Upper lobe of left lung (tissue), 6 donors: ENCODE data around the gene CAMK2B. TPM values are rescaled to one million over a fixed set of nuclear protein-coding genes. Genes with fewer than 3 reads are reported as not detected.

Experiments used
- ATAC-seq, 2 donors: fragments of 200-7000 bp; cut with Tn5 transposase; one replicate each; pipeline ENCODE4 v1.9.1; 2022; ENCODE audit warnings: mild to moderate bottlenecking in 2 of 2, moderate library complexity in 2 of 2; ENCODE audit not compliant: low FRiP score in 2 of 2
- DNase-seq, 2 donors: peaks; one replicate each; pipeline ENCODE4 v3.0.0-alpha.2; 2019 to 2020
- H3K27ac ChIP-seq, 4 donors: fragments of 200-600 bp; sonication (generic); one replicate each; pipeline ENCODE4 v1.5.1; 2016 to 2019
- H3K27me3 ChIP-seq, 4 donors: fragments of 200-600 bp; sonication (generic); one replicate each; pipeline ENCODE4 v1.5.1; 2017 to 2019
- H3K36me3 ChIP-seq, 4 donors: fragments of 200-600 bp; sonication (generic); one replicate each; pipeline ENCODE4 v1.5.1; 2016 to 2019
- H3K4me1 ChIP-seq, 4 donors: fragments of 200-600 bp; sonication (generic); one replicate each; pipeline ENCODE4 v1.5.1; 2018 to 2019
- H3K4me3 ChIP-seq, 4 donors: fragments of 200-600 bp; sonication (generic); one replicate each; pipeline ENCODE4 v1.5.1; 2017 to 2019; ENCODE audit warnings: mild to moderate bottlenecking in 2 of 4, moderate library complexity in 1 of 4
- H3K9me3 ChIP-seq, 4 donors: fragments of 200-600 bp; sonication (generic); one replicate each; pipeline ENCODE4 v1.5.1; 2018 to 2019
- EP300 ChIP-seq, 4 donors: sonication (generic); formaldehyde crosslinking; IDR thresholded peaks; one replicate each; pipeline ENCODE4 v1.5.1; 2017; ENCODE audit warnings: antibody characterized with exemption in 4 of 4, control low read depth in 2 of 4
- POLR2A ChIP-seq, 4 donors: fragments of 450-650 bp; IDR thresholded peaks; one replicate each; pipeline ENCODE4 v1.5.1; 2016 to 2017; ENCODE audit warnings: antibody characterized with exemption in 4 of 4, mild to moderate bottlenecking in 2 of 4
- POLR2AphosphoS5 ChIP-seq, 2 donors: sonication (generic); formaldehyde crosslinking; IDR thresholded peaks; one replicate each; pipeline ENCODE4 v1.5.1; 2017; ENCODE audit warnings: antibody characterized with exemption in 2 of 2
- WGBS, 2 donors: methylation state at CpG; one replicate each; pipeline ENCODE4 v1.1.5; 2017 to 2018; 5-methylcytosine and 5-hydroxymethylcytosine counted together
- total RNA-seq, 6 donors: library from RNA; depleted of rRNA in 4 of 6; stranded (reverse); fragments of >200 nt in 4 of 6; gene quantifications; one replicate each; pipeline versions ENCODE4 v1.1.0 to v1.2.1, GENCODE V29; 2016 to 2021
- TF ChIP-seq, protein P1 (sequence below), 6 experiments: fragments of 450-650 bp in 4 of 6; fragments of 200-600 bp in 2 of 6; sonication (generic) in 2 of 6; IDR thresholded peaks; one replicate each; pipeline ENCODE4 v1.5.1; 2016 to 2019; ENCODE audit warnings: antibody characterized with exemption in 6 of 6
- donor health status: DM: no; HTN: no; CAD: no; lungs with moderate emphysema.
- donor health status: DM: no; HTN: yes; CAD: no; lungs with severe emphysema.

CAMK2B gene
- total RNA-seq, 6 donors from 2014 or later: 0.09 to 1.8 (median 0.27) TPM; not detected in 3

DNA sequence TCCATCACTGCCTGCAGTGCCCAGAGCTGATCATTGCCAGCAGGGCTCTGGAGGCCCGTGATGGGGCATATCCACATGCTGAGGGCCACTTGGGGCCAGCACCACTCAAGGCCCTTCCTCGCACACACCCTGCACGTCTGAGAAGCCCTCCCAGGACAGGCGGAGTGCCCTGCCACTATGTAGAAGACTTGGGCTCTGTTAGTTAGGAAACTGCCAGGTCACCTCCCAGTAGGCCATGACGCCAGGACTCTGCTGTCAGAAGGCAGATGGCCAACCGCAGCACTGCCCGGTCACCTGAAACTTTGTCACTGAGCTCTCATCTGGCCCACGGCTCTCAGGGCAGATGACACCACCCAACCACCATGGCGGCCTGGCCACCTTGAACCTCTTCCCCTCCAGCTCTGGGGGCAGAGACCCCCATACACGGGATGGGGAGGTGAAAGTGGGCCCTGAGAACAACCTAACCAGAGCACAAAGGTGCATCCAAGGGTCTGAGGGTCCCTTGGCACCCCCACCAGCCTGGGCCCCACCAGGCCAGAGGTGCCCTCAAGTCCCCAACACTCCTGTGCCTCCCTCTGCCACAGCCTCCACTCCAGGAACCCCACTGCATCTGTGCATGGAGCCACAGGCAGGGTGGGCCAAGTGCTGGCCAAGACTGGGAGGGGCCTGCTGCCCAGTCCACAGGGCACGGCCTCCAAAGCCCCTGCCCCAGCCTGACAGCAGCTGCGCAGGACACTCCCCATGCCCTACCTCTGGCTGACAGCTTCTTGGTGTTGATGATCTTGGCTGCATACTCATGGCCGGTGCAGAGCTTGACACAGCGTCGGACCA, 41.8 kb downstream of the CAMK2B start:
- Histone ChIP-seq H3K4me1 (no peaks in the 10 kb centered on the region), H3K9me3 (no peaks in the 10 kb centered on the region), H3K4me3 (no peak overlapping the region), H3K27me3 (peaks cover 0 to 1% (median 0%) of the 10 kb centered on the region in 4 donors), H3K36me3 (no peaks in the 10 kb centered on the region), H3K27ac (no peak overlapping the region)
- peak in 1 of 2 donors; percentile 7 for ATAC-seq
- peak; percentile 15 to 60 for DNase-seq
- WGBS, 2 donors: 89 to 91% methylated on average over 8 to 13 of the region's 15 CpGs
- TF ChIP-seq POLR2A (IDR thresholded peaks at IDR 0.05) (no peak), EP300 (IDR thresholded peaks at IDR 0.05) (no peak), POLR2AphosphoS5 (IDR thresholded peaks at IDR 0.05) (no peak)
- TF ChIP-seq, protein P1, sequence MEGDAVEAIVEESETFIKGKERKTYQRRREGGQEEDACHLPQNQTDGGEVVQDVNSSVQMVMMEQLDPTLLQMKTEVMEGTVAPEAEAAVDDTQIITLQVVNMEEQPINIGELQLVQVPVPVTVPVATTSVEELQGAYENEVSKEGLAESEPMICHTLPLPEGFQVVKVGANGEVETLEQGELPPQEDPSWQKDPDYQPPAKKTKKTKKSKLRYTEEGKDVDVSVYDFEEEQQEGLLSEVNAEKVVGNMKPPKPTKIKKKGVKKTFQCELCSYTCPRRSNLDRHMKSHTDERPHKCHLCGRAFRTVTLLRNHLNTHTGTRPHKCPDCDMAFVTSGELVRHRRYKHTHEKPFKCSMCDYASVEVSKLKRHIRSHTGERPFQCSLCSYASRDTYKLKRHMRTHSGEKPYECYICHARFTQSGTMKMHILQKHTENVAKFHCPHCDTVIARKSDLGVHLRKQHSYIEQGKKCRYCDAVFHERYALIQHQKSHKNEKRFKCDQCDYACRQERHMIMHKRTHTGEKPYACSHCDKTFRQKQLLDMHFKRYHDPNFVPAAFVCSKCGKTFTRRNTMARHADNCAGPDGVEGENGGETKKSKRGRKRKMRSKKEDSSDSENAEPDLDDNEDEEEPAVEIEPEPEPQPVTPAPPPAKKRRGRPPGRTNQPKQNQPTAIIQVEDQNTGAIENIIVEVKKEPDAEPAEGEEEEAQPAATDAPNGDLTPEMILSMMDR (IDR thresholded peaks at IDR 0.05): no peak

DNA sequence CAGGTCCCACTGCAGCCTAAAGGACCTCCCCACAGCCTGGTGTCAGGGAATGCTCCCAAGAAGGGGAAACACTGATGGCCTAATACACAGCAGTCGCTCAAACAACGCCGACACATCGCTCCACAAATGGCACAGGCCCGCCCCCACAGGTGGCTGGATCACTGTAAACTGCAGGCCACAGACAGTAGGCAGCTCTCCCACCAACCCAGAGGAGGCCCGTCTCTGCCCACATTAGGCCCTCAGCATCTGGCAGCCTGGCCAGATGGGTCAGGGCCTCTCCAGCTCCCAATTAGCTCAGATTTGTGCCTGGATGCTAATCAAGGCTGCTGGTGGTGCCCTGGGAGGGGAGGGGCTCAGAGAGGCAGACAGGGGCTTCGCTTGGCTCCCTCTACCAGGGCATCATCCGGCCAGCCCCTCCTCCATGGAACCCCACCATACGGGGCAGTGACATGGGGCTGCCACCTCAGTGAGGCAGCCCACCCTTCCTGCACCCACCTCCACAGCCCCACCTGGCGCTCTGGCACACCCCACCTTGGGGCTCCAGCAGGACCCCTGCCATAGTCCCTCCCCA, 42.7 kb downstream of the CAMK2B start:
- Histone ChIP-seq H3K9me3 (no peaks in the 10 kb centered on the region), H3K27ac (no peak overlapping the region), H3K36me3 (no peaks in the 10 kb centered on the region), H3K4me3 (no peak overlapping the region), H3K27me3 (peaks cover 0 to 1% (median 0%) of the 10 kb centered on the region in 4 donors), H3K4me1 (no peaks in the 10 kb centered on the region)
- DNase-seq (peak; percentile 14 to 24), ATAC-seq (no peak)
- TF ChIP-seq POLR2AphosphoS5 (IDR thresholded peaks at IDR 0.05): no peak
- TF ChIP-seq, protein P1 (IDR thresholded peaks at IDR 0.05): no peak
- TF ChIP-seq EP300 (IDR thresholded peaks at IDR 0.05): no peak
- no peak for TF ChIP-seq POLR2A (IDR thresholded peaks at IDR 0.05)
- 97 to 100% methylated on average over 1 to 10 of the region's 10 CpGs for WGBS, 2 donors

DNA sequence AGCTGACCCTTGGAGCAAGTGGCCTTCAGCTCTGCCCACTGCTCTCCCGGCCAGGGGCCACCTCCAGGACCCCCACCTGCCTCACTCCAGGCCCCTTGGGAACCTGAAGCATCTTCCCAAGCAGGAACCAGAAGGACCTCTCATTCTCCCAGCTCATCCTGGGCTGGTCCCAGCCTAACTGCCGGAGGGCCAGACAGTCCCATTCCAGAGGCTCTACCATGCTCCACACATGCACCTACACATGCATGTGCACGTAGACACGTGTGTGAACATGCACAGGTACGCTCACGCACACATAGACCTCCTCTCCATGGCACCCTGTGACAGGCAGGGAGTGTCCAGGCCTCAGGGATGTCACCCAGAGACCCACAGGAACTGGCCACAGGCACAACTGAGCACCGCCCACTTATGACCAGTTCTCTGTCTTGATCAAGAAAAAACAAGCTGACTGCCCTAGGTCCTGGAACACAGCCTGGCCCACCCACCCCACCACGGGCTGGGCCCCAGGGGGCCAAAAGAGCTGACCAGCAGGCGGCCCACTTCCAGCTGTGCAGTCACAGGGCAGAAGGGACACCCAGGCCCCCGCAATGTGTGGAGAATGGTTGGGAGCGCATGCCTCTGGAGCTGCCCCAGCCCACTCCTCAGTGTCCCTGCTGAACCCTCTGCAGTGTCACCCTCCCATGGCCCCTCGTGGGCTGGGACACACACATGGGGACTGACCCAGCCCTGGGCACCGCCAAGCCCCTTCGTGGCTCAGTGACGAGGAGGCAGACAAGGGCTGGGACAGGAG, 43.4 kb downstream of the CAMK2B start:
- DNase-seq (peak; percentile 17 to 65), ATAC-seq (peak in 1 of 2 donors; percentile 16)
- no peaks in the 10 kb centered on the region for H3K4me1 ChIP-seq
- peaks cover 0 to 1% (median 0%) of the 10 kb centered on the region in 4 donors for H3K27me3 ChIP-seq
- no peaks in the 10 kb centered on the region for H3K9me3 ChIP-seq
- 79 to 88% methylated on average over 8 to 14 of the region's 15 CpGs for WGBS, 2 donors
- H3K36me3 ChIP-seq: no peaks in the 10 kb centered on the region
- H3K4me3 ChIP-seq: no peak overlapping the region
- no peak overlapping the region for H3K27ac ChIP-seq
- no peak for TF ChIP-seq POLR2AphosphoS5 (IDR thresholded peaks at IDR 0.05)

DNA sequence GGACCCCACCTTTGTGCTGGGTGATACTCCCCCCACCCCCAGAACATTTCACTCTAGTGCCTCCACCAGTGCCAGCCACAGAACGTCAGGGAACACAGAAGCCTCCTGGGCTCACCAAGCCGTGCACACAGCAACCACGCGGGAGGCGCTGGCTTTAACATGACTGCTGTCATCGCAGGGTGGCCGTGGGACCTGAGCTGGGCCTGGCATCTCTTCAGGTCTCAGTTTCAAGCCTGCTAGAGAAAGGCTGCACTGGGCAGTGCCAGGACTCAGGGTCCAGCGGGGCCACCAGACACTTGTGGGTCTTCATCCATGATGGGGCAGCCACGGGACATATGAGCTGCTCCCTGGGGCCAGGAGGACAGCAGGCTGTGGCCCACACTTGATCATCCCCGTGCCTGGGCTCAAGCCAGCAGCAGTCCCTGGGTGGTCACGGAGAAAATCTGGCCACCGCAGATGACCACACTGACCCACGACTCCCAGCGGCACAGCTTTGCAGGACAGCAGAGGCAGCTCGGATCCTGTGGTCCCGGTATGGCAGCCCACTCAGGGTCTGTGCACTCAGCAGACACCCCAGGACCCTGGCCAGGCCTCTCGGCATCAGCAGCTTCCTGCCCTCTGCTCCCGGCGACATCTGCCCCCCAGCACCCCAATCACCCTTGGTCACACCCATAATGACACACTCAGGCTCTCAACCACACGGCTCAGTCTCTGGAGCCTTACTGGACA, 44.2 kb downstream of the CAMK2B start:
- Histone ChIP-seq H3K4me1 (no peaks in the 10 kb centered on the region), H3K36me3 (no peaks in the 10 kb centered on the region), H3K9me3 (no peaks in the 10 kb centered on the region), H3K27me3 (peaks cover 0 to 1% (median 0%) of the 10 kb centered on the region in 4 donors), H3K4me3 (no peak overlapping the region), H3K27ac (no peak overlapping the region)
- TF ChIP-seq POLR2AphosphoS5 (IDR thresholded peaks at IDR 0.05): no peak
- TF ChIP-seq EP300 (IDR thresholded peaks at IDR 0.05): no peak
- TF ChIP-seq, protein P1 (IDR thresholded peaks at IDR 0.05): no peak
- TF ChIP-seq POLR2A (IDR thresholded peaks at IDR 0.05): no peak
- peak; percentile 12 to 45 for DNase-seq
- 85 to 88% methylated on average over 16 to 17 of the region's 20 CpGs for WGBS, 2 donors
- no peak for ATAC-seq
